VCaP (cell line): Measurements from ENCODE around the gene PSKH1.

Experiments
- H3K27ac ChIP-seq: fragments of 450-650 bp; 2 replicates; pipeline ENCODE4 v1.5.1; 2017
- TF ChIP-seq, protein P1 (sequence below): fragments of 450-650 bp; conservative IDR thresholded peaks from 2 replicates; pipeline ENCODE4 v1.5.1; 2017; ENCODE audit warnings: mild to moderate bottlenecking, moderate library complexity

The PSKH1 gene

DNA sequence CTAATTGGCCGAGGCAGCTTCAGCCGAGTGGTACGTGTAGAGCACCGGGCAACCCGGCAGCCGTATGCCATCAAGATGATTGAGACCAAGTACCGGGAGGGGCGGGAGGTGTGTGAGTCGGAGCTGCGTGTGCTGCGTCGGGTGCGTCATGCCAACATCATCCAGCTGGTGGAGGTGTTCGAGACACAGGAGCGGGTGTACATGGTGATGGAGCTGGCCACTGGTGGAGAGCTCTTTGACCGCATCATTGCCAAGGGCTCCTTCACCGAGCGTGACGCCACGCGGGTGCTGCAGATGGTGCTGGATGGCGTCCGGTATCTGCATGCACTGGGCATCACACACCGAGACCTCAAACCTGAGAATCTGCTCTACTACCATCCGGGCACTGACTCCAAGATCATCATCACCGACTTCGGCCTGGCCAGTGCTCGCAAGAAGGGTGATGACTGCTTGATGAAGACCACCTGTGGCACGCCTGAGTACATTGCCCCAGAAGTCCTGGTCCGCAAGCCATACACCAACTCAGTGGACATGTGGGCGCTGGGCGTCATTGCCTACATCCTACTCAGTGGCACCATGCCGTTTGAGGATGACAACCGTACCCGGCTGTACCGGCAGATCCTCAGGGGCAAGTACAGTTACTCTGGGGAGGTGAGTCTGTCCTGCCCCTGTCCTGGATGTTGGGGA lies 16.1 kb downstream of the PSKH1 start:
- TF ChIP-seq, protein P1, sequence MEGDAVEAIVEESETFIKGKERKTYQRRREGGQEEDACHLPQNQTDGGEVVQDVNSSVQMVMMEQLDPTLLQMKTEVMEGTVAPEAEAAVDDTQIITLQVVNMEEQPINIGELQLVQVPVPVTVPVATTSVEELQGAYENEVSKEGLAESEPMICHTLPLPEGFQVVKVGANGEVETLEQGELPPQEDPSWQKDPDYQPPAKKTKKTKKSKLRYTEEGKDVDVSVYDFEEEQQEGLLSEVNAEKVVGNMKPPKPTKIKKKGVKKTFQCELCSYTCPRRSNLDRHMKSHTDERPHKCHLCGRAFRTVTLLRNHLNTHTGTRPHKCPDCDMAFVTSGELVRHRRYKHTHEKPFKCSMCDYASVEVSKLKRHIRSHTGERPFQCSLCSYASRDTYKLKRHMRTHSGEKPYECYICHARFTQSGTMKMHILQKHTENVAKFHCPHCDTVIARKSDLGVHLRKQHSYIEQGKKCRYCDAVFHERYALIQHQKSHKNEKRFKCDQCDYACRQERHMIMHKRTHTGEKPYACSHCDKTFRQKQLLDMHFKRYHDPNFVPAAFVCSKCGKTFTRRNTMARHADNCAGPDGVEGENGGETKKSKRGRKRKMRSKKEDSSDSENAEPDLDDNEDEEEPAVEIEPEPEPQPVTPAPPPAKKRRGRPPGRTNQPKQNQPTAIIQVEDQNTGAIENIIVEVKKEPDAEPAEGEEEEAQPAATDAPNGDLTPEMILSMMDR: no peak
- no peak overlapping the region for H3K27ac ChIP-seq

DNA sequence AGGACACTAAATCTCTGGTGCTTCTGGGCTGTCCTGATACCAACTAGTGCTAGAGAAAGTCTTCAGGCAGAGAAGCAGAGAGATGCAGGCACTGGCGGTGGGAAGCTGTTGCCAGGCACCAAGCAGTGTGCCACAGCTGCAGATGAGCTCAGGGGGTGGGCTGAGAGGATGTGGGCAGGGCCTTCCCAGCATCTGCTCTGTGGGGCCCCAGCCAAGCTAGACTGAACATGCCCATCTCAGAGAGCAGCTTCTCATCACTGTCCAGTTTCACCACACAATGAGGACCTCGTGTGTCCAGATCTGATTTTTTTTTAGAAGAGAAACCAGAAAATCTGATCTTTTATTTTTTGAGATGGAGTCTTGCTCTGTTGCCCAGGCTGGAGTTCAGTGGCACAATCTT lies 17.1 kb downstream of the PSKH1 start:
- H3K27ac ChIP-seq: no peak overlapping the region

DNA sequence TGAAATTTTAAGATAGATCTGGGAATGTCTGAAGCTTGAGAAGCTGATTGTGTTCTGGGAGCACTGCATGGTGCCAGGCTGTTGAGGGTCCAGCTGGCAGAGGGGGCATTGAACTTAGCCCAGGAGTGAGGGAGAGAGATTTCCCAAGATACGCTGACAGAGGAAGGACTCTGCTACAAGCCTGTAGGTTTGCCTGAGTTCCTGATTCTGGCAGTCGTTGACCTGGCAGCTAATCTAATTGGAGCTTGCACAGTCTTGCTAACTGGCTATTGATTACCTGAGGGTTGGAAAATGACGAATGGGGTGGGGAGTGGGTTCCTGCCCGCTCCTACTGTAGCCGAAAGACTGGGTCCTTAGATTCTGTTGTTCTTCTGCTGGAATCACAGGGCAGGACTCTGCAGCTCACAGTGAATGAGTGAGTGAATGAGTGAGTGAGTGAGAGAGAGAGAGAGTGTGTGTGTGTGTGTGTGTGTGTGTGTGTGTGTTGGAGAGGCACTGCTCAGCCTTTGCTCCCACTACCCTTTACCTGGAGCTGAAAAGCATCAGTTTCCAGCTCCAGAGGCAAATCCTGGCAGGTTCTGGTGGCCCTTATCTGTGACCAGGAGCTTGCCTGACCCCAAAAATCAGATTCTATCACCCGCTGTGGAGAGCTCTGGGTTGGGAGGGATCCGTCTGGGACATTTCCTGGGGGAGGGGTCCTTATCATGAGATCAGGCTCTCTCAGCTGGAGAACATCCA lies 21.9 kb downstream of the PSKH1 start:
- TF ChIP-seq, protein P1: no peak
- peak overlapping the region; percentile 32 for H3K27ac ChIP-seq

More for the DNA sequence above, 17.1 kb downstream of the PSKH1 start:
- TF ChIP-seq, protein P1: no peak

DNA sequence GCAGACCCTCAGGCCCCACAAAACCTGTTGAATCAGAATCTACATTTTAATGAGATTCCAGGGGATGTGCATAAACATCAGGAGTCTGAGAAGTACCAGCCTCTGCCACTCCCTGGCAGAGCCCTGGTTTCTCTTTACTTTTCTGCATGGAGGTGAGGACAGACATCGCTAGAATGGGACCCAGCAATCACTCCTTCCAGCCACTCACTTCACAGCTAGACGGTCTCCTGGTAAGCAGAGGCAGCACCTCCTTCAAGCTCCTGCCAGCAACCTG lies 22.4 kb downstream of the PSKH1 start:
- peak overlapping the region; percentile 32 for H3K27ac ChIP-seq

DNA sequence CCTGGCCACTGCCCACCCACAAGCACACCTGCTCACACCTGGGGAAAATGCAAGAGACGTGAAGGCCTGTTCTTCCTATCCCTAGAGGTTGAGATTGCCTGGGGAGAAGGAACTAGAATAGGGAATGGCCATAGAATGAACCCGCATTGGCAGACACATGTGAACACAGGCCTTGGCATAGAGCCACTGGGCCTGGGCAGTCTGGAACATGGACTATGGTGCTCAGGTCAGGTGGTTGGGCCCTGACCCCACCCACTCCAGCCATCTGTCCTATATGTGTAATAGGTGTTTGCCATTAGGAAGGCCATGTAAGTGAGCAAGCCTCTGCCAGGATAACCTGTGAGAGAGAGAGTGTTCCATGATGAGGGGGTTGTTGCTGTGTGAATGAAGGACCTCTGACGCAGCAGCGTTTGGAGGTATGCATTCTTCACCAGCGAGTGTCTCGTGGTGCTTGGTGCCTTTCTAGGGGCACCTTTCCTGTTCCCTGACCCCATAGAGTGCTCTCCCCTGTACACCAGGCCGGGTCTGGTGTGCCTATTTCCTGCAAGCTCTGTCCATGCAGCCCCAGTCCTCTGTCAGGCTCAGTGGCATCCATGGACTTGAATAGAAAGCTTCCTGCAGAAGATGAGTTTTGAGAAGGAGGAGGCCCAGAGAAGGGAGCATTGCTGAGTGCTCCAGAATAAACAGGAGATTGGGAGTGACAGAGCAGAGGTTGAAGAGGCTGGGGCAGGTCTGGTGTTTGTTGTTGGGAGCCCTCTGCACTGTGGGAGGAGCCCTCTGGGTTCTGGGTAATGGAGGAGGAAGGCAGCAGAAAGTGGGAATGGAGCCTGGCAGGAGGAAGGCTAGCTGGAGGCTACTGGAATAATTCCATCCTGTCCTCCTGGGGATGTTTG lies 23.0 kb downstream of the PSKH1 start:
- H3K27ac ChIP-seq: peak overlapping the region; percentile 32
- TF ChIP-seq, protein P1: no peak

DNA sequence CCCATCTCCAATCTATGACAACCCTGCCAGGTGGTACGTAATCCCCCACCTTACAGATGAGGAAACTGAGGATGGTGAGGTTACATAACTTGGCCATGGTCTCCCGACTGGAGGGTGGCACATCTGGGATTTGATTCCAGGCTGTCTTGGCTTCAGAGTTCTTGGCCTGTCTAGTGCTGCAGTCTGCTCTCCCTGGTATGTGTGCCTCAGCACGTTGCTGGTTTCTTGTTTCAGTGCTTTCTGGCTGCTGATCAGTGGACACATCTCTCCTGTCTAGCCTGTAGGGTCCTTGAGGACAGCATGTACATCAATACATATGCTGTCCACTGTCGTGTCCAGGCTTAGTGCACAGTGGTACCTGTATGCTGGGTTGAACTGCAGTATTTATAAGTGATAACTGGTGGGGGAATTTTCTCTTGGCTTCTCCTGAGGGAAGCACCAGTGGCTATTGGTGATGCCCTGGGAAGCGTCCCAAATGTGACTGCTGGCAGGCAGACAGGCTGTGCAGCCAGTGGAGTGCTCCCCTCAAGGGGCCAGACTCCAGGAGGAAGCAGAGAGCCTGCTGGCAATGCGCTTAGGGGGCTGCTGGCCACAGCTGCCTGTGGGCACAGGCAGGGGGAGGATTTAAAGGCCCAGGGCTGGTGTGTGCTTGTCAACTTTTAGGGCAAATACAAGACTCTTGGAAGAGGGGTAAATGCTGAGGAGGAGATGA lies 24.2 kb downstream of the PSKH1 start:
- TF ChIP-seq, protein P1: no peak

DNA sequence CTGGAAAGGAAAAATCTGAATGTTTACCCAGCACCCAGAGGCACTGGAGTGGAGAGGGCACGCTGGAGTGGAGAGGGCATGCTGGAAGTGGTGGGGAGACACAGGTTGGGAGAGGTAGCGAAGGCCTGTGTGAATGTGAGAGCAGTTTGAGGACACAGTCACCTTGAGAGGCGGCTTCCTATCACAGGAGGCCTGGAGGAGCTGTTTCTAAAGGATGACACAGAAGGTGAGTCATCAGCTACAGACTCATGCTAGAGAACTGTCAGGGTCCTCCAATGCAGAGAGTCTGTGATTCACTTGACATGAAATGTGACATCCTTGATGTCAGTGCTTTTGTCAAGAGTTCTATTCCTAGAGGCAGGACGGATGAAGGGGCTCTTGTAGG lies 24.8 kb downstream of the PSKH1 start:
- TF ChIP-seq, protein P1: no peak
- no peak overlapping the region for H3K27ac ChIP-seq

More for the DNA sequence above, 24.2 kb downstream of the PSKH1 start:
- H3K27ac ChIP-seq: no peak overlapping the region
